SU-DHL-6 (cell line): ENCODE measurements around the gene ACVR1.

Source experiments
- H2AFZ ChIP-seq: fragments of 200-600 bp; sonication (generic); 2 replicates; pipeline ENCODE4 v1.6.1; 2014; ENCODE audit warnings: low read depth, mild to moderate bottlenecking, moderate library complexity, mixed read lengths, antibody characterized with exemption, low read length; ENCODE audit not compliant: severe bottlenecking
- H3F3A ChIP-seq: fragments of 200-600 bp; shearing (Covaris generic); 2 replicates; pipeline ENCODE4 v1.6.0; 2016; ENCODE audit warnings: antibody characterized with exemption, mild to moderate bottlenecking; ENCODE audit not compliant: insufficient read depth
- H3K27ac ChIP-seq: fragments of 200-600 bp; sonication (generic); 2 replicates; pipeline ENCODE4 v1.5.1; 2016; ENCODE audit warnings: low read depth, mild to moderate bottlenecking, low read length, moderate library complexity, mixed read lengths
- H3K27me3 ChIP-seq: fragments of 200-600 bp; sonication (generic), shearing (Covaris generic); 2 replicates; pipeline ENCODE4 v1.6.0; 2014; ENCODE audit warnings: mild to moderate bottlenecking, low read length
- H3K36me3 ChIP-seq: fragments of 200-600 bp; sonication (generic); 2 replicates; pipeline ENCODE4 v1.6.1; 2014; ENCODE audit warnings: mild to moderate bottlenecking, low read length, mixed read lengths
- H3K4me2 ChIP-seq: fragments of 300-600, 200-600 bp; shearing (Covaris generic), sonication (generic); 2 replicates; pipeline ENCODE4 v1.6.0; 2014; ENCODE audit warnings: low read length, low read depth, mild to moderate bottlenecking; ENCODE audit not compliant: poor library complexity, severe bottlenecking
- H3K4me3 ChIP-seq: fragments of 200-600 bp; sonication (generic); 2 replicates; pipeline ENCODE4 v1.5.1; 2014; ENCODE audit warnings: antibody characterized with exemption, low read length, mild to moderate bottlenecking, mixed read lengths; ENCODE audit not compliant: insufficient read depth, poor library complexity, severe bottlenecking
- H3K79me2 ChIP-seq: fragments of 200-600 bp; sonication (generic); 2 replicates; pipeline ENCODE4 v1.6.1; 2014; ENCODE audit warnings: mild to moderate bottlenecking, low read length, moderate library complexity; ENCODE audit not compliant: insufficient read depth
- H3K9ac ChIP-seq: fragments of 200-600 bp; sonication (generic); 2 replicates; pipeline ENCODE4 v1.7.0; 2014; ENCODE audit warnings: mild to moderate bottlenecking, low read length
- H3K9me2 ChIP-seq: fragments of 200-600 bp; sonication (generic); replicated peaks from 2 replicates; pipeline ENCODE4 v1.6.1; 2014; ENCODE audit warnings: low read length; ENCODE audit not compliant: insufficient read depth
- H3K9me3 ChIP-seq: fragments of 200-600 bp; sonication (generic); 2 replicates; pipeline ENCODE4 v1.6.1; 2014; ENCODE audit warnings: low read length, mixed read lengths; ENCODE audit not compliant: insufficient read depth
- H4K20me1 ChIP-seq: fragments of 200-600 bp; sonication (generic); 2 replicates; pipeline ENCODE4 v1.6.1; 2014; ENCODE audit warnings: low read depth, mild to moderate bottlenecking, antibody characterized with exemption, low read length, moderate library complexity, mixed read lengths
- CTCF ChIP-seq: fragments of 200-600 bp; sonication (generic); IDR thresholded peaks from one replicate; pipeline ENCODE4 v1.5.1; 2017; ENCODE audit warnings: antibody characterized with exemption, mild to moderate bottlenecking, low read length, moderate library complexity; ENCODE audit not compliant: insufficient read depth, poor library complexity, severe bottlenecking
- EZH2phosphoT487 ChIP-seq: fragments of 200-600 bp; sonication (generic), shearing (Covaris generic); conservative IDR thresholded peaks from 2 replicates; pipeline ENCODE4 v1.6.1; 2018; ENCODE audit warnings: mild to moderate bottlenecking, antibody characterized with exemption, low read length, moderate library complexity, mixed read lengths

The ACVR1 gene

GRCh38 chr2:157875641-157876065 lies 477 bp downstream of the ACVR1 start:
- H3K27ac ChIP-seq, result no peak overlapping the region
- no peaks in the 10 kb centered on the region for H3K9me3 ChIP-seq
- peak overlapping the region; percentile 51 for H3K4me2 ChIP-seq
- no peaks in the 10 kb centered on the region for H3K27me3 ChIP-seq
- peak overlapping the region; percentile 58 for H3K9ac ChIP-seq
- H2AFZ ChIP-seq, result peak overlapping the region; percentile 50
- no peaks in the 10 kb centered on the region for H4K20me1 ChIP-seq
- H3F3A ChIP-seq, result peaks cover 8% of the 10 kb centered on the region; the same call in 1 of the 2 replicates
- no peaks in the 10 kb centered on the region for H3K79me2 ChIP-seq
- no peaks in the 10 kb centered on the region for H3K9me2 ChIP-seq
- no peak for TF ChIP-seq EZH2phosphoT487
- no peak for TF ChIP-seq CTCF
- H3K4me3 ChIP-seq, result peak overlapping the region; percentile 86
- no peaks in the 10 kb centered on the region for H3K36me3 ChIP-seq

- no peaks in the 10 kb centered on the region for H3K9me3 ChIP-seq
- H3K4me2 ChIP-seq, result peak overlapping the region; percentile 49
- no peaks in the 10 kb centered on the region for H4K20me1 ChIP-seq
- H3K79me2 ChIP-seq, result no peaks in the 10 kb centered on the region
- peaks cover 8% of the 10 kb centered on the region; the same call in 1 of the 2 replicates for H3F3A ChIP-seq
- no peaks in the 10 kb centered on the region for H3K36me3 ChIP-seq
- peak overlapping the region; percentile 33; the same call in 1 of the 2 replicates for H3K9ac ChIP-seq
- H2AFZ ChIP-seq, result peak overlapping the region; percentile 50
- no peaks in the 10 kb centered on the region for H3K9me2 ChIP-seq
- peak overlapping the region; percentile 46 for H3K4me3 ChIP-seq
- no peak for TF ChIP-seq EZH2phosphoT487
- TF ChIP-seq CTCF, result no peak
- no peak overlapping the region for H3K27ac ChIP-seq
- H3K27me3 ChIP-seq, result no peaks in the 10 kb centered on the region
Measured at GRCh38 chr2:157874997-157875640, 1.0 kb downstream of the ACVR1 start.

- TF ChIP-seq EZH2phosphoT487 (no peak), CTCF (no peak)
- H2AFZ ChIP-seq, result no peak overlapping the region
- no peak overlapping the region for H3K27ac ChIP-seq
- no peak overlapping the region for H3K4me2 ChIP-seq
- no peaks in the 10 kb centered on the region for H4K20me1 ChIP-seq
- no peaks in the 10 kb centered on the region for H3K27me3 ChIP-seq
- no peaks in the 10 kb centered on the region for H3K79me2 ChIP-seq
- H3K9me3 ChIP-seq, result no peaks in the 10 kb centered on the region
- no peaks in the 10 kb centered on the region for H3K9me2 ChIP-seq
- H3K9ac ChIP-seq, result no peak overlapping the region
- peaks cover 8% of the 10 kb centered on the region; the same call in 1 of the 2 replicates for H3F3A ChIP-seq
- H3K36me3 ChIP-seq, result no peaks in the 10 kb centered on the region
- no peak overlapping the region for H3K4me3 ChIP-seq
Measured at GRCh38 chr2:157874348-157874747, 1.8 kb downstream of the ACVR1 start.
